HFF-Myc (cell line): ENCODE results near the gene RFX2.

ENCODE experiments used
- DNase-seq: peaks from one replicate; pipeline ENCODE4 v3.0.0-alpha.2; 2011; ENCODE audit warnings: low read depth; ENCODE audit errors: extremely low read depth
- H3K4me3 ChIP-seq: replicated peaks from 2 replicates; pipeline ENCODE4 v1.5.1; 2011; ENCODE audit warnings: low read depth, mild to moderate bottlenecking, control low read depth, low read length
- CTCF ChIP-seq: IDR thresholded peaks from 2 replicates; pipeline ENCODE4 v1.5.1; 2012; ENCODE audit warnings: mild to moderate bottlenecking, low read depth, low read length, control low read depth; ENCODE audit errors: missing control alignments

Gene RFX2

GRCh38 chr19:6110360-6110977 lies at the start of gene RFX2:
Gene RFX2 (minus strand): TSS chr19:6110500. CDS start chr19:6047496, 63,004 bp downstream.
- no peak for TF ChIP-seq CTCF
- peak within 1 kb of the TSS; percentile 62 for H3K4me3 ChIP-seq
- DNase-seq = peak; percentile 93

- no peak overlapping the region for H3K4me3 ChIP-seq
- no peak for DNase-seq
- no peak for TF ChIP-seq CTCF
These were observed 45.7 kb upstream of the RFX2 start for GRCh38 chr19:6156033-6156432.

GRCh38 chr19:6150289-6150688 lies 40.0 kb upstream of the RFX2 start:
- H3K4me3 ChIP-seq = no peak overlapping the region
- TF ChIP-seq CTCF = no peak

GRCh38 chr19:6141217-6141616 lies 30.9 kb upstream of the RFX2 start:
- H3K4me3 ChIP-seq = no peak overlapping the region
- no peak for TF ChIP-seq CTCF
- DNase-seq = no peak

More at GRCh38 chr19:6150289-6150688, 40.0 kb upstream of the RFX2 start:
- DNase-seq = no peak

- H3K4me3 ChIP-seq = no peak overlapping the region
- no peak for DNase-seq
- no peak for TF ChIP-seq CTCF
These were observed 28.2 kb upstream of the RFX2 start for GRCh38 chr19:6138511-6138910.

- no peak for TF ChIP-seq CTCF
- DNase-seq = no peak
- H3K4me3 ChIP-seq = no peak overlapping the region
These were observed 27.8 kb upstream of the RFX2 start for GRCh38 chr19:6138066-6138465.

GRCh38 chr19:6133231-6133630 lies 22.9 kb upstream of the RFX2 start:
- no peak for TF ChIP-seq CTCF
- H3K4me3 ChIP-seq = no peak overlapping the region
- DNase-seq = no peak
